Upper lobe of right lung (tissue), 1 donor: ENCODE data around the gene HNRNPAB. TPM values are rescaled to one million over a fixed set of nuclear protein-coding genes. Genes with fewer than 3 reads are reported as not detected.

Experiments used
- ATAC-seq: fragments of 200-7000 bp; cut with Tn5 transposase; one replicate; pipeline ENCODE4 v1.9.1; 2020; ENCODE audit warnings: mild to moderate bottlenecking, moderate library complexity
- DNase-seq: peaks from one replicate; pipeline ENCODE4 v3.0.0-alpha.2; 2020
- H3K27ac ChIP-seq: fragments of 200-600 bp; one replicate; pipeline ENCODE4 v1.8.0; 2022
- H3K27me3 ChIP-seq: fragments of 200-600 bp; one replicate; pipeline ENCODE4 v1.8.0; 2022; ENCODE audit warnings: mild to moderate bottlenecking
- H3K36me3 ChIP-seq: fragments of 200-600 bp; one replicate; pipeline ENCODE4 v1.8.0; 2022
- H3K4me1 ChIP-seq: fragments of 200-600 bp; one replicate; pipeline ENCODE4 v1.8.0; 2022
- H3K4me3 ChIP-seq: fragments of 200-600 bp; one replicate; pipeline ENCODE4 v1.8.0; 2022; ENCODE audit warnings: mild to moderate bottlenecking
- H3K9me3 ChIP-seq: fragments of 200-600 bp; one replicate; pipeline ENCODE4 v1.8.0; 2022
- intact Hi-C: fragments of 100-400 bp; cut with DNase I; formaldehyde crosslinking; loops from one replicate; pipeline ENCODE4 v1.11.0; 2022
- total RNA-seq: library from RNA; stranded (reverse); fragmentation: NEBNext Ultra II Directional; extraction: Animal tissue kit (Norgen Biotek cat#: 25700); gene quantifications from one replicate; pipeline ENCODE4 v1.2.1, GENCODE V29; 2021
- TF ChIP-seq, protein P1 (sequence below): fragments of 200-600 bp; IDR thresholded peaks from one replicate; pipeline ENCODE4 v1.8.0; 2022; ENCODE audit warnings: antibody characterized with exemption
- donor health status: DM: no; HTN: yes; CAD: no; lungs with severe emphysema.

HNRNPAB gene
- total RNA-seq, 1 donor from 2014 or later = 116 TPM

DNA sequence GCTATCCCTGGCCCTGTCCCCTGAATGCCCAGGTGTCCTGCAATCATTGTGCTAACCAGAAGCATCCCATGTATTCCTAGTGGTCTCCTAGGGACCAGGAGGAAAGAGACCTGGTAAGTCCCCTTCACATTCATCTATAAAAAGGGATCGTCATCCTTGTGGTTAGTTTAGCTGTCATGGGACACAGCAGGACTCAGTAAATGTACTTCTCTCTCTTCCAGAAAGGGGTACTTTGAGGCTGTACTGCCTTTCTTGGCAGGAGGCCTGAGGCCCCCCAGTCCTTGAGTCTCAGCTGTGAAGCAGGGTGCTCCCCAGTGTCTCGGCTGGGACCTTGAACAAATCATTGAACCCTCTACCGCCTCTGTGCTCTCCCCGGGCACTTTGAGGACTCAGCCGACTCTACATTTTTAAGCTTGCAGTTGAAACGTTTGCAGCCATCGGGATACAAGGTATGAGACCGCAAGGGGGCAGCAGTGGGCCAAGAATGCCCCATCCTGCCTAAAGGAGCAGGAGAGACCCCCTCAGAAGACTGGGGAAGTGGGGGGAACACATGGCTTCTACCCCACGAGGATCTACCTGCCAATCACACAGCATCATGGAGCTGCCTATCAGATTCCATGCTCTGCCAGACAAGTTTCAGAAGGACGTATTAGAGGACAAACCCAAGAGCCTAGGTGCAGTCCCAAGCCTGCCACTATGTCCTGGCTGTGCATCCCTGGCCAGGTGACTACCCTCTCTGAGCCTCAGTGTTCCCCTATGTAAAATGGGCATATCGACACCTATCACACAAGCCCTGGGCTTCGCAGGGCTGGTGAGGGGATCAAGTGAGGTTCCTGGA lies 30.6 kb downstream of the HNRNPAB start:
- peaks cover 14% of the 10 kb centered on the region for H3K36me3 ChIP-seq
- peaks cover 64% of the 10 kb centered on the region for H3K4me1 ChIP-seq
- H3K27me3 ChIP-seq = no peaks in the 10 kb centered on the region
- peak; percentile 15 for ATAC-seq
- peak; percentile 84 for DNase-seq
- intact Hi-C loops = no loop called here
- TF ChIP-seq, protein P1, sequence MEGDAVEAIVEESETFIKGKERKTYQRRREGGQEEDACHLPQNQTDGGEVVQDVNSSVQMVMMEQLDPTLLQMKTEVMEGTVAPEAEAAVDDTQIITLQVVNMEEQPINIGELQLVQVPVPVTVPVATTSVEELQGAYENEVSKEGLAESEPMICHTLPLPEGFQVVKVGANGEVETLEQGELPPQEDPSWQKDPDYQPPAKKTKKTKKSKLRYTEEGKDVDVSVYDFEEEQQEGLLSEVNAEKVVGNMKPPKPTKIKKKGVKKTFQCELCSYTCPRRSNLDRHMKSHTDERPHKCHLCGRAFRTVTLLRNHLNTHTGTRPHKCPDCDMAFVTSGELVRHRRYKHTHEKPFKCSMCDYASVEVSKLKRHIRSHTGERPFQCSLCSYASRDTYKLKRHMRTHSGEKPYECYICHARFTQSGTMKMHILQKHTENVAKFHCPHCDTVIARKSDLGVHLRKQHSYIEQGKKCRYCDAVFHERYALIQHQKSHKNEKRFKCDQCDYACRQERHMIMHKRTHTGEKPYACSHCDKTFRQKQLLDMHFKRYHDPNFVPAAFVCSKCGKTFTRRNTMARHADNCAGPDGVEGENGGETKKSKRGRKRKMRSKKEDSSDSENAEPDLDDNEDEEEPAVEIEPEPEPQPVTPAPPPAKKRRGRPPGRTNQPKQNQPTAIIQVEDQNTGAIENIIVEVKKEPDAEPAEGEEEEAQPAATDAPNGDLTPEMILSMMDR = peak; percentile 78
- H3K4me3 ChIP-seq = no peak overlapping the region
- no peak overlapping the region for H3K27ac ChIP-seq
- no peaks in the 10 kb centered on the region for H3K9me3 ChIP-seq

DNA sequence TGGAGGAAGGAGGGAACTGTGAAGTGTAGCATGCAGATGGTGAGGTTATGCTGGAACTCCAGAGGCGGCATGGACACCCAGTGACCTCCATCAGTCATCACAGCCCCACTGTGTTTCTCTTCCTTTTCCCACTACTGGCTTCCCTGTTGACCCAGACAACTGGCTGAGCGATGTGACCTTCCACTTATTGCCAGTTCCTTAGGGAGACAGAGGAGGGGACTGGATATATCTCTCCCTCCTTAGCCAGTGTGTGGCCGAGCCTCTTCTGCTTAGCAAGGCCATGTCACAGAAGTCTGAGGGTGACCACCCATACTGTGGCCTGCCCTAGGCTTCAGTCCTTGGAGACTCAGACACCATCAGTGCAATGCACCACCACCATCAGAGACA lies 31.2 kb downstream of the HNRNPAB start:
- no peak for DNase-seq
- peaks cover 8% of the 10 kb centered on the region for H3K36me3 ChIP-seq

DNA sequence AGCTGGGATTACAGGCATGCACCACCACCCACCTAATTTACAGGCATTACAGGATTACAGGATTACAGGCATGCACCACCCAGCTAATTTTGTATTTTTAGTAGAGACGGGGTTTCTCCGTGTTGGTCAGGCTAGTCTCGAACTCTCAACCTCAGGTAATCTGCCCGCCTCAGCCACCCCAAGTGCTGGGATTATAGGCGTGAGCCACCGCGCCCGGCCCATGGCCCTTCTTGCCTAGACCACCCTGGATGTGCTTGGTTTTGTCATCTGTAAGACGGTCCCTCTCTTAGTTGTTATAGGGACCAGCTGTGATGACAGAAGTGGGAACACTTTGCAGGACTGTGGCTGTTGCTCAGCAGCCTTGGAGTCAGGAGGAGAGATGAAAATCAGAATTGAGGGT lies 31.8 kb downstream of the HNRNPAB start:
- H3K9me3 ChIP-seq = no peaks in the 10 kb centered on the region
- peaks cover 63% of the 10 kb centered on the region for H3K4me1 ChIP-seq
- H3K27me3 ChIP-seq = no peaks in the 10 kb centered on the region
- intact Hi-C loops = no loop called here
- DNase-seq = no peak
- no peak for ATAC-seq
- H3K4me3 ChIP-seq = no peak overlapping the region
- TF ChIP-seq, protein P1 = no peak
- H3K36me3 ChIP-seq = peaks cover 3% of the 10 kb centered on the region
- H3K27ac ChIP-seq = peak overlapping the region; percentile 30

More for the DNA sequence above, 31.2 kb downstream of the HNRNPAB start:
- Histone ChIP-seq H3K9me3 (no peaks in the 10 kb centered on the region), H3K27ac (no peak overlapping the region), H3K4me3 (no peak overlapping the region), H3K4me1 (peaks cover 64% of the 10 kb centered on the region), H3K27me3 (no peaks in the 10 kb centered on the region)
- TF ChIP-seq, protein P1 = no peak
- intact Hi-C loops = no loop called here
- no peak for ATAC-seq

DNA sequence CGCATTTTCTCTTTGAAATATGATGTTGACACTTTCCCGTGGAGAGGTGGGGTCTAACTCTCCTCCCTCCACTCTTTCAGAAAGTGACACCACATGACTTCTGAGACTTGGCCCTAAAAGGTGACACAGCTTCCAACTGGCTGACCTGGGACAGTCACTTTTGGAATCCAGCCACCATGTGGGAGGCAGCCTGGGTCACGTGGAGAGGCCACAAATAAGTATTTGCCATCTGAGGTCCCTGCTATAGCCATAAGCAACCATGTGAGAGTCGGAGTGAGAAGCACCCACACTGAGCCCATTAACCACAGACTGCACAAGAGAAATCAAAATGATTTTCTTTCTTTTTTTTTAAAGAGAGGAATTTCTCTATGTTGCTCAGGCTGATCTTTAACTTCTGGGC lies 32.3 kb downstream of the HNRNPAB start:
- Histone ChIP-seq H3K4me3 (no peak overlapping the region), H3K9me3 (no peaks in the 10 kb centered on the region), H3K36me3 (no peaks in the 10 kb centered on the region), H3K4me1 (peaks cover 59% of the 10 kb centered on the region), H3K27me3 (no peaks in the 10 kb centered on the region), H3K27ac (peak overlapping the region; percentile 30)
- DNase-seq = peak; percentile 79
- ATAC-seq = peak; percentile 19
- TF ChIP-seq, protein P1 = no peak
- intact Hi-C loops = no loop called here

DNA sequence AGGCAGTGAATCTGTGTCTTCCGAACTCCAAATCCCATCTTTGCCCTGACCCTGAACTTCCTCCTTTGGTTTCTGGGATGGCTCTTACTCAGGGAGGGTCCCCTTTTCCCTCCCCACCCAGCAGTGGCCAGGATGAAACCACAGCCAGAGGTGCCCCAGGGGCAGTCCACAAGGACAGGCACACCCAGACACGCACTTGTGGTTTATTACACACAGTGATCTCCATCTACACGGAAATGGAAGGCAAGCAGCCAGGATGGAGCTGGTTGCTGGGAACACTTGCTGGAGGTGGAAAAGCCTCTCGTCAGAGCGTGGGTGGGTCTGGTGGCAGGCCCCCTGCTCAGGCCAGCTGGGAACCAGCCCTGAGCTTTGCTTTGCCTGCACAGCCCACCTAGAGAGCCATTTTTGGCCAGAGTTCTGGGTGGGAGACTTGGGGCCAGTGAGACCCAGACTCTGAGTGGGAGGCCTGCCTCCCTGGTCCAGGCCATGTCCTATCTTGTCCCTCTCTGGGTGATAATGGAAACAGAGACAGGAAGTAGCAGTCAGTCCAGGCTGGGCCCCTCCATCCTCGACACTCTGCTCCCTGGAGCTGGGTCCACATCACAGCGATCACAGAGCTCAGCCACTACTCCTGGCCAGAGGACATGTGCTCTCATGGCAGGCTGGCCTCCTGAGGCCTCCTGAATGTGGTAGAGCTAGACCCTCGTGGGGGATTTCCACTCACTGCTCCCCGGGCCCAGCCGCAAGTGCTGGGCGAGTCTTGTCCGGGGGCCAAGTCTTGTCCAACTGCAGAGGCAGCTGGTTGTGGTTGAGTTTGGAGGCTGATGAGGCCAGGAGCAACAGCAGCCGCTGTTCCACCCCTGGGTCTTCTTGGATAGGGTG lies 33.3 kb downstream of the HNRNPAB start:
- TF ChIP-seq, protein P1 = no peak
- Histone ChIP-seq H3K4me3 (no peak overlapping the region), H3K27me3 (no peaks in the 10 kb centered on the region), H3K4me1 (peaks cover 59% of the 10 kb centered on the region), H3K27ac (no peak overlapping the region), H3K36me3 (no peaks in the 10 kb centered on the region), H3K9me3 (no peaks in the 10 kb centered on the region)
- no peak for ATAC-seq
- intact Hi-C loops = no loop called here
- DNase-seq = no peak
